GM12872 (cell line): ENCODE measurements around the gene ZCCHC24.

Experiments
- CTCF ChIP-seq: IDR thresholded peaks from 3 replicates; pipeline ENCODE4 v1.5.1; 2011; ENCODE audit warnings: low read depth, mild to moderate bottlenecking, low read length, moderate library complexity; ENCODE audit not compliant: insufficient read depth

The ZCCHC24 gene

GRCh38 chr10:79418274-79418673, 27.1 kb downstream of the ZCCHC24 start:
- TF ChIP-seq CTCF: no peak

GRCh38 chr10:79417731-79418130, 27.7 kb downstream of the ZCCHC24 start:
- no peak for TF ChIP-seq CTCF

GRCh38 chr10:79417266-79417665, 28.2 kb downstream of the ZCCHC24 start:
- no peak for TF ChIP-seq CTCF

- TF ChIP-seq CTCF: no peak
These were observed 28.7 kb downstream of the ZCCHC24 start for GRCh38 chr10:79416578-79417255.

GRCh38 chr10:79415736-79416577, 29.5 kb downstream of the ZCCHC24 start:
- TF ChIP-seq CTCF: no peak

- TF ChIP-seq CTCF: no peak
These were observed 30.7 kb downstream of the ZCCHC24 start for GRCh38 chr10:79414714-79415113.

GRCh38 chr10:79413196-79413595, 32.2 kb downstream of the ZCCHC24 start:
- no peak for TF ChIP-seq CTCF
